GM19099 (cell line): Measurements from ENCODE around the gene VPS72.
A peak's percentile ranks its signal among the peaks of the same experiment; 100 is the strongest.

ENCODE experiments used
- POLR2A ChIP-seq: IDR thresholded peaks from 3 replicates; pipeline ENCODE4 v1.6.1; 2011; ENCODE audit warnings: low read depth; ENCODE audit not compliant: insufficient read length; ENCODE audit errors: extremely low read depth

VPS72 gene

GRCh38 chr1:151134991-151135390 is 55.0 kb downstream of the VPS72 start:
- TF ChIP-seq POLR2A: no peak

- TF ChIP-seq POLR2A: no peak
Measured at GRCh38 chr1:151134396-151134795, 55.6 kb downstream of the VPS72 start.

- no peak for TF ChIP-seq POLR2A
Measured at GRCh38 chr1:151133018-151133806, 56.8 kb downstream of the VPS72 start.

- TF ChIP-seq POLR2A: no peak
Measured at GRCh38 chr1:151132335-151133017, 57.5 kb downstream of the VPS72 start.

- TF ChIP-seq POLR2A: no peak
Measured at GRCh38 chr1:151131701-151132334, 58.2 kb downstream of the VPS72 start.

- TF ChIP-seq POLR2A: peak; percentile 59
Measured at GRCh38 chr1:151130987-151131586, 58.9 kb downstream of the VPS72 start.

GRCh38 chr1:151128800-151129199 is 61.2 kb downstream of the VPS72 start:
- TF ChIP-seq POLR2A: no peak
